ENCODE measurements around the gene NPTX1. TPM values are rescaled to one million over a fixed set of nuclear protein-coding genes. Genes with fewer than 3 reads are reported as not detected.

The NPTX1 gene
- total RNA-seq, 1 donor from 2014 or later: 1.3 TPM

DNA sequence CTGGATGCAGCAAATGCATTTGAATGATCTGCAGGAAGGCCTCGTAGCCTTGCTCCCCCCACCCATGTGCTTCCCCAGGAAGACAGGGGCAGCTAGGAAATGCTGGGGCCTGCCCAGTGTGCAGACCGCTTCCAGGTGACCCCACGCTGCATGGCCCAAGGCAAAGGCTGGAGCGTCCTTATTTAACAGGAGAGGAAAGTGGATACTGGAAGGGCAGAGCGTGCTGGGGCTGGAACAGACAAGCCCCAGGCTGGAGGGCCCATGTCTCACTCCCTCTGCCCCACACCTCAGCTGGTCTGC, 26.1 kb upstream of the NPTX1 start:
- H3K27me3 ChIP-seq: peaks cover 8% of the 10 kb centered on the region
- no peaks in the 10 kb centered on the region for H3K4me1 ChIP-seq
- no peak overlapping the region for H3K27ac ChIP-seq
- TF ChIP-seq, protein P1, sequence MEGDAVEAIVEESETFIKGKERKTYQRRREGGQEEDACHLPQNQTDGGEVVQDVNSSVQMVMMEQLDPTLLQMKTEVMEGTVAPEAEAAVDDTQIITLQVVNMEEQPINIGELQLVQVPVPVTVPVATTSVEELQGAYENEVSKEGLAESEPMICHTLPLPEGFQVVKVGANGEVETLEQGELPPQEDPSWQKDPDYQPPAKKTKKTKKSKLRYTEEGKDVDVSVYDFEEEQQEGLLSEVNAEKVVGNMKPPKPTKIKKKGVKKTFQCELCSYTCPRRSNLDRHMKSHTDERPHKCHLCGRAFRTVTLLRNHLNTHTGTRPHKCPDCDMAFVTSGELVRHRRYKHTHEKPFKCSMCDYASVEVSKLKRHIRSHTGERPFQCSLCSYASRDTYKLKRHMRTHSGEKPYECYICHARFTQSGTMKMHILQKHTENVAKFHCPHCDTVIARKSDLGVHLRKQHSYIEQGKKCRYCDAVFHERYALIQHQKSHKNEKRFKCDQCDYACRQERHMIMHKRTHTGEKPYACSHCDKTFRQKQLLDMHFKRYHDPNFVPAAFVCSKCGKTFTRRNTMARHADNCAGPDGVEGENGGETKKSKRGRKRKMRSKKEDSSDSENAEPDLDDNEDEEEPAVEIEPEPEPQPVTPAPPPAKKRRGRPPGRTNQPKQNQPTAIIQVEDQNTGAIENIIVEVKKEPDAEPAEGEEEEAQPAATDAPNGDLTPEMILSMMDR (IDR thresholded peaks at IDR 0.05): no peak
- H3K4me3 ChIP-seq: no peak overlapping the region
- H3K9me3 ChIP-seq: no peaks in the 10 kb centered on the region
- intact Hi-C loops (cut with DNase I): no loop called here
- DNase-seq: no peak
- ATAC-seq: no peak
- H3K36me3 ChIP-seq: no peaks in the 10 kb centered on the region

- no peak for DNase-seq
- H3K4me1 ChIP-seq: no peaks in the 10 kb centered on the region
- ATAC-seq: no peak
- H3K36me3 ChIP-seq: no peaks in the 10 kb centered on the region
- H3K27me3 ChIP-seq: peaks cover 8% of the 10 kb centered on the region
- TF ChIP-seq, protein P1 (IDR thresholded peaks at IDR 0.05): no peak
- no peak overlapping the region for H3K4me3 ChIP-seq
- intact Hi-C loops (cut with DNase I): no loop called here
- H3K27ac ChIP-seq: no peak overlapping the region
- no peaks in the 10 kb centered on the region for H3K9me3 ChIP-seq
Measured at GRCh38 chr17:80501741-80502577, 25.6 kb upstream of the NPTX1 start.

- Histone ChIP-seq H3K27me3 (peaks cover 8% of the 10 kb centered on the region), H3K36me3 (no peaks in the 10 kb centered on the region), H3K27ac (no peak overlapping the region), H3K9me3 (no peaks in the 10 kb centered on the region), H3K4me1 (no peaks in the 10 kb centered on the region), H3K4me3 (no peak overlapping the region)
- intact Hi-C loops (cut with DNase I): no loop called here
- DNase-seq (no peak), ATAC-seq (no peak)
- TF ChIP-seq, protein P1 (IDR thresholded peaks at IDR 0.05): no peak
Measured at GRCh38 chr17:80499961-80500665, 23.7 kb upstream of the NPTX1 start.

GRCh38 chr17:80499560-80499959, 23.2 kb upstream of the NPTX1 start:
- Histone ChIP-seq H3K4me1 (no peaks in the 10 kb centered on the region), H3K4me3 (no peak overlapping the region), H3K9me3 (no peaks in the 10 kb centered on the region), H3K36me3 (no peaks in the 10 kb centered on the region), H3K27ac (no peak overlapping the region), H3K27me3 (peaks cover 8% of the 10 kb centered on the region)
- ATAC-seq (no peak), DNase-seq (no peak)
- TF ChIP-seq, protein P1 (IDR thresholded peaks at IDR 0.05): no peak
- intact Hi-C loops (cut with DNase I): no loop called here

GRCh38 chr17:80498920-80499410, 22.6 kb upstream of the NPTX1 start:
- DNase-seq (no peak), ATAC-seq (no peak)
- Histone ChIP-seq H3K9me3 (no peaks in the 10 kb centered on the region), H3K4me1 (no peaks in the 10 kb centered on the region), H3K27ac (no peak overlapping the region), H3K4me3 (no peak overlapping the region), H3K36me3 (no peaks in the 10 kb centered on the region), H3K27me3 (peaks cover 8% of the 10 kb centered on the region)
- intact Hi-C loops (cut with DNase I): no loop called here
- TF ChIP-seq, protein P1 (IDR thresholded peaks at IDR 0.05): no peak

Measured in upper lobe of right lung (tissue), 1 donor.